ENCODE data around the gene TDRD3.
A peak's percentile ranks its signal among the peaks of the same experiment; 100 is the strongest.
"Not testable (repeated sequence)": the region's sequence is repeated elsewhere in the genome, so short reads cannot be mapped to it uniquely, and the experiment has no call there.

Gene TDRD3

DNA sequence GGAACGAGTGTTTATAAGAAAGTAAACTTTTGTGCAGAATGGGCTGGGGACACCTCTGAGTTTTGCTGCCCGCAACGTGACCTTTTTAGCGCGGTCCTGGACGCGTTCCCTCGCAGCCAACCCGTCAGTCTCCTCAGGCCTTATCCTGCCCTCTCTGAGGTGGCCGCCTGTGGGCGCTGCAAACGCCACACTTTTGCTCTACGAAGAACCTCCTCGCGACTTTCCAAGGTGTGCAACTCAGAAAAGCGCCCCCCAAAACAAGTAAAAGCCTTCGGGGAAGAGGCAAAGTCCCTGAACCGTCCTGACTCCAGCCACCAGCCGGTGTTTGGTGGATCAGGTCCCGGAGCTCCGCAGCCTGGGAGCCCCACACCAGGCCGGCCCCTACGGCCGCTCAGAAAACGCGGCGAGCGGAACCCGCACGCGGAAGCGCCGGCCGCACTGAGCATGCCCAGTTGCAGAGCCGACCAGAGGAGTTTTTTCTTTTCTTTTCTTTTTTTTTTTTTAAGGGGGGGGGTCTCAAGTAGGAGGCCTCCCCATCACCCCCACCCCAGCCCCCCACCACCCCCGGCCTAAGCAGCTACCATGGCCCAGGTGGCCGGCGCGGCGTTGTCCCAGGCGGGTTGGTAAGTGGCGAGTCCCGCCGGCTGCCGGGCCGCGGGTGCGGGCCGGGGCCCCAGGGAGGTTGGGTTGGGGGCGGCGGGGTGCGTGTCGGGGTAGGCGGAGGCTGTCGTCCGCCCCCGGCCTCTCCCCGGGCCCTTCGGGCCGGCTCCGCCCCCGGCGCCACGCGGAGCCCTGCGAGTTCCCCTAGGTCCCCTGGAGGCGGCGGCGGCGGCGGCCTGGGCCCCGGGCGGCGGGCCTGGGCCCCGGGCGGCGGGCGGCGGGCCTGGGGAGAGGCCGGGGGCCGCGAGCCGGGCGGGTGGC is at the start of gene TDRD3:
TDRD3 (plus strand) TSS at position 438 of the 921 bp plus-strand sequence; CDS start at position 583, 145 bp downstream.
- peak; percentile 71 for DNase-seq (ENCODE audit: low read depth)

GRCh38 chr13:60347690-60348089 is 49.3 kb upstream of the TDRD3 start:
- no peak for DNase-seq (ENCODE audit: low read depth)

DNA sequence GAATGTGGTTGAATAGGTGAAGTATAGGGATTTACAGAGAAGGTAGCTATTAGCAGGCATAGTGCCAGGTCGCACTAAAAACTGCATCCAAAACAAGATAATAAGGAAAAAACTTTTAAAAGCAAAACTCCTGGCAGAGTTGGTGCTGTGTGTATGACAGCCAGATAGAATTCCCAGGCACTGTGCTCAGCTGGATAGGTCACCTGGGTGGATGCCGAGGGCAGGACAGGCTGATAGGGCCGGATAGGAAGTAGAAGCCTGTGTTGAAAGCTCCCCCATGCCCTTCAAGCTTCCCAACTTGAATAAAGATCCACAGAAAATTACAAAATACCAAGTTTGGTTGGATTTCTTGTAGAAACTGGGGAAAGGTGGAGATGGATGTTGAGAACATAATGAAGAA is 48.9 kb upstream of the TDRD3 start:
- no peak for DNase-seq (ENCODE audit: low read depth)

GRCh38 chr13:60351326-60351725 is 45.7 kb upstream of the TDRD3 start:
- no peak for DNase-seq (ENCODE audit: low read depth)

- DNase-seq (ENCODE audit: low read depth), result no peak
Measured at GRCh38 chr13:60351855-60352615, 45.0 kb upstream of the TDRD3 start.

- no peak for DNase-seq (ENCODE audit: low read depth)
Measured at GRCh38 chr13:60352644-60353043, 44.4 kb upstream of the TDRD3 start.

DNA sequence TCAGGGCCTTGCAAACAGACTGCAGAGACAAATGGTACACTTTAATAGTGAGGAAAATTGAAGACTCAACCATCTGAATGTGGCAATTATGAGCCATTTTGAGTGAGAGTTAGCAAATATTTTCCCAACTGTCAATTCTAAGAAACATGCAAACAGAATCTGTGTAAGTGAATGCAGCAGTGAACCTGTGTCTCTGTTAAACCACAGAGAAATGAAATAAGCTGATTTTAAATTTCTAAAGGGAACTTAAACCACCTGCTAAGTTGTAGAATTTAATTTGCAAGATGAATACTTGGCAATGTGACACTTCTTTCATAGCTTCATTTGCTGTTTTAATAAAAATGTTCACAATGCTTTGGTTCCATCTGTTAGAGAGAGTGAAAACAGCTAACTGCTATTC is 42.0 kb upstream of the TDRD3 start:
- DNase-seq (ENCODE audit: low read depth), result no peak

DNA sequence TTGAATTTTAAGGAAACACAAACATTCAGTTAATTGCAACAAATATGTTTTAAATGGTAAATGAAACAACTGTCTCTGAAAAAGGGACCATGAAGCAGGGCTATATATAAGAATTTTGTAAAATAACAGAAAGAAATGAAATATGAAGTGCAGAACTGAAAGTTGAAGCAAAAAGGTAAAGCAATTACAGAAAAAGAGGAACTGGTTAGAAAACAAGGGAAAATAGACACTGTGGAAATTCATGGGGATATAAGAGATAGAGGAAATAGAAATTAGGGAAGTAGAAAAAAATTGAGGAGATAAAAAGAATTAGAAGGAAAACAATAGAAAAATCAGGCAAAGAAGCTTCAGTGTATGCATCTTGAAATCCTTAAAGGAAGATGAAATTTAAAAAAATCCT is 40.0 kb upstream of the TDRD3 start:
- no peak for DNase-seq (ENCODE audit: low read depth)

- no peak for DNase-seq (ENCODE audit: low read depth)
Measured at GRCh38 chr13:60358453-60358852, 38.6 kb upstream of the TDRD3 start.

GRCh38 chr13:60363288-60363687 is 33.7 kb upstream of the TDRD3 start:
- no peak for DNase-seq (ENCODE audit: low read depth)

GRCh38 chr13:60369242-60369641 is 27.8 kb upstream of the TDRD3 start:
- no peak for DNase-seq (ENCODE audit: low read depth)

DNA sequence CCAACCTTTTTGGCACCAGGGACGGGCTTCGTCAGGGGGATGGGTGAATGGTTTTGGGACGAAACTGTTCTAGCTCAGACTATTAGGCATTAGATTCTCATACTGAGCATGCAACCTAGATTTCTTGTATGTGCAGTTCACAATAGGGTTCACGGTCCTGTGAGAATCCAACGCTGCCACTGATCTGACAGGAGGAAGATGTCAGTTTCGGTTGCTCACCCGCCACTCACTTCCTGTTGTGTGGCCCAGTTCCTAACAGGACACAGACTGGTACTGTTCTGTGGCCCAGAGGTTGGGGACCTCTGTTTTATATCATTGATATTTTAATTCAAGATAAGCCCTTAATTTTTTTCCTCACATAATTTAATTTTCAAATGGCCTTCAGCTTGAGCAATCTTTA is 26.7 kb upstream of the TDRD3 start:
- DNase-seq (ENCODE audit: low read depth), result no peak

DNA sequence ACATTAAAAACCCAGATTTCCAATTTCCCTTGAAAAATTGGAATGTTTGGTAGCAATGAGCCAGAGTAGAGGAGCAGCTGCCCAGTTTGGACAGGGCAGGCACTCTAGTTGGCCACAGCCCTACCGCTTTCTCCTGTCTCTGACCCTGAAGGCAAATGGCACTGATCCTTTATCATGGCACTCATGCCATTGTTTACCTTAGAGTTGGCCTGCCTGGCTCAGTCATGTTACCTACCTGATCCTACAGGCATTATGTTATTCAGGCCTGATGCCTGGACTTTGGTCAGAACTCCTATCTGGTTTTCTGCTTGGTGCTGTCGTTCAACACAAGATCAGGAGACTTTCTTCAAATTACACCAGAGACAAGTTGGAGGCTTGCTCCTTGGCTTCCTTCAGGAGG is 24.9 kb upstream of the TDRD3 start:
- DNase-seq (ENCODE audit: low read depth), result no peak

- DNase-seq (ENCODE audit: low read depth), result not testable (repeated sequence)
Measured at GRCh38 chr13:60379282-60379681, 17.7 kb upstream of the TDRD3 start.

DNA sequence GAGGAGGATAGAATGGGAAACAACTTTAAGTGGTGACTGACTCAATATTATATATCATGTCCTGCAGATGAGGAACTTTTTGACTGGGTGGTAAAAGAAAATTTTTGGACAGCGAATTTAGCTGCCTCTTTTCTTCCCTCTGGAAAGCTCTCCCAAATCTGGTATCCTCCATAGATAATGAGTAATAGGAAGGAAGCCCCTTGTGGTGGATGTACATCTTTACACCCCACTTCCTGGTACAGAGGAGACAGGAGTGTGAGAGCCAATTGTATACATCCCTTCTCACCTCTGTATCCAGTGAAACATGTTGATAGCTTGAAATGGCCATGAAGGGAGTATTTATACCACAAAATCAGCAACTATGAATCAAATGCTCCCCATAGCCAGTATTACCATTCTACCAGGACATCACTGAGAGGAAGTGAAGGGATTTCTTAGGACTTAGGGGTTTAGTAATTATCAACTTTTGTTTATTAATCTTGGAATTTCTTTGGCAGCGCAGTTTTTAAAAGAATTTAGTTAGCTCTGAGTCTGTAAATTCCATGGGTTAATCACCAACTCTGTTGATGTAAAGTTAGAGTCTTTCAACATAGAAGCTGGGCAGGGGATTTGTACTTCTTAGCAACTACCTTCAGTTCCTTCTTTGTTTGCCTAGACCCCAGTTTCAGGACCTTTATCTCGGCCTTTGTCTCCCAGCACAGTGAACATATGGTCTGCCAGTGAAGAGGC is 17.0 kb upstream of the TDRD3 start:
- DNase-seq (ENCODE audit: low read depth), result no peak

GRCh38 chr13:60384911-60385310 is 12.1 kb upstream of the TDRD3 start:
- no peak for DNase-seq (ENCODE audit: low read depth)

DNA sequence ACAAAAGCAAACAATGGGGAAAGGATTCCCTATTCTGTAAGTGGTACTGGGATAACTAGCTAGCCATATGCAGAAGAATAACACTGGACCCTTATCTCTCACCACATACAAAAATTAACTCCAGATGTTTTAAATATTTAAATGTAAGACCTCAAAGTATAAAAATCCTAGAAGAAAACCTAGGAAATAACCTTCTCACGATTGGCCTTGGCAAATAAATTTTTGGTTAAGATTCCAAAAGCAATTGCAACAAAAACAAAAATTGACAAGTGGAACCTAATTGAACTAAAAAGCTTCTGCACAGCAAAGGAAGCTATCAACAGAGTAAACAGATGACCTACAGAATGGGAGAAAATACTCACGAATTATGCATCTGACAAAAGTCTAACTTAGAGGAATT is 10.8 kb upstream of the TDRD3 start:
- DNase-seq (ENCODE audit: low read depth), result no peak

DNA sequence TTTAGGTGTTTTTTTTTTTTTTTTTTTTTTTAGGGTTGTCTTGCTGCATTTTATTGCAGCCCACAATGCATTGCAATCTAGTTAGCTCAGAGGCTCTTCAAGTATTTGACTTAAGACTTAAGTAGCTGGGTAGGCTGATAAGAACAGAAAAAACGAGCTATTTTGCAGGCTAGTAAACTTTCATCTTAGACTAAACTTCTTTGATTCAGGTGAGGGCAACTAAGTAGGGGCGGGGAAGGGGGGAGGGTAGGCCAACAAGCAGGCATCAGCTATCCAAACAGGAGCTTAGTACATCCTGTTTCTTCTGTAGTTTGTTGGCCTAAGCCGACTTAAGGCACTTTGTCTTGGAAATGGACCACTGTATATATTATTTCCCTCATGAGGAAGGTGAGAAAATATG is 4.9 kb upstream of the TDRD3 start:
- DNase-seq (ENCODE audit: low read depth), result no peak

- DNase-seq (ENCODE audit: low read depth), result peak; percentile 84
Measured at GRCh38 chr13:60395971-60396782, 843 bp upstream of the TDRD3 start.

DNA sequence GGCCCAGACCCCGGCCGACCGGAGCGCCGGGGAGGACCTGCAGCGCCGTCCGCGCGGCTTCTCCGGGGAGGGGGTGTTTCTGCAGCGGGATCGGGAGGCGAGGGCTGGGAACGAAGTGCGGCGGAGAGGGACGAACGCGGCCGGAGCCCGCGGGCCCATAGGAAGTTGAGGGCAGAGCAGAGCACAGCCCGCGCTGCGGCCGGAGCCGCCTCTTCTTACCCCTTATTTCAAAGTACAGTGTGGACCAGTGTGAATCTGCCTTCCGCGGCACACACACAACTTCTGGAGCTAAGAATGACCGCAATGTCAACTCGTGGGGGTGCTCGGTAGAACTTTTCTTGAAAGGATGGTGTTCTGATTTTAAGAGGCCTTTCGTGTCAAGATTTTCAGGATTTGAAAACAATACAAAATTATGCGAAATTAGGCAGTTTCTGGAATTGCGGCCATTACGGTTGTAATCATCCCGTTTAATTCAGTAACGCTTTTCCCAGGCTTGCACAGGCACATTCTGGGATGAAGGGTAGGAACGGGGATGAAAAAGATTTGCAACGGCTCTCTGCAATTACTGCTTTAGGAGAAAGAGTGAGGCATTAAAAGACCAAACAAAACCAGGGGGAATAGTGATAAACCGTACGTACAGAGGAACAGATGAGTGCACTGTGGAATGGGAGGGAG is 821 bp downstream of the TDRD3 start:
- no peak for DNase-seq (ENCODE audit: low read depth)

GRCh38 chr13:60398379-60398891 is 1.4 kb downstream of the TDRD3 start:
- no peak for DNase-seq (ENCODE audit: low read depth)
